NCI-H1417 (cell line): ENCODE results near the gene MTF2.

ENCODE experiments used
- DNase-seq, 3 experiments: peaks; one replicate each; lab custom pipeline; 2025; lab: John Stamatoyannopoulos, UW

The MTF2 gene

DNA sequence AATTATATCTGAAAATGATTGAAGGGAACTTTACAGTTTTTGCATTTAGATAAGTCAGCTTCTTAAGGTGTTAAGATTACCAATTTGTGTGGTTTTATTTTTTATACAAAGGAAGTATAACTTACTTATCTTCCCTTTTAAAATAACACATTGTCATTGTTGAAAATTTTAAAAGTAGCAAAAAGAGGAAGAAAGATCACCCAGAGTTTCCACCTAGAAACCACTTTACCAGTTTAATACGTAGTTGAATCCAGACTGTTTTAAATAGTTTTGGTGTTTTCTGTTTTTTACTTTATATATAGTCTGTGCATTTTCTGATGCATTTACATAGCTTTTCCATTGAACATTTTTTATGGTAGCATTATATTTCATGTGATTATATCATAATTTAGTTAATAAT is 107.6 kb downstream of the MTF2 start:
- no peak for DNase-seq
